Peyer's patch (tissue), 4 donors: ENCODE data around the gene TMEM150B.

Source experiments
- CTCF ChIP-seq, 6 experiments: fragments of 450-650 bp in 4 of 6; fragments of 200-600 bp in 2 of 6; sonication (generic) in 1 of 6; IDR thresholded peaks; one replicate each; pipeline ENCODE4 v1.5.1; 2017 to 2019; ENCODE audit warnings: antibody characterized with exemption in 6 of 6, mild to moderate bottlenecking in 3 of 6, moderate library complexity in 1 of 6
- POLR2A ChIP-seq, 2 donors: fragments of 450-650 bp; IDR thresholded peaks; one replicate each; pipeline ENCODE4 v1.5.1; 2017; ENCODE audit warnings: antibody characterized with exemption in 2 of 2, mild to moderate bottlenecking in 2 of 2, moderate library complexity in 2 of 2

DNA sequence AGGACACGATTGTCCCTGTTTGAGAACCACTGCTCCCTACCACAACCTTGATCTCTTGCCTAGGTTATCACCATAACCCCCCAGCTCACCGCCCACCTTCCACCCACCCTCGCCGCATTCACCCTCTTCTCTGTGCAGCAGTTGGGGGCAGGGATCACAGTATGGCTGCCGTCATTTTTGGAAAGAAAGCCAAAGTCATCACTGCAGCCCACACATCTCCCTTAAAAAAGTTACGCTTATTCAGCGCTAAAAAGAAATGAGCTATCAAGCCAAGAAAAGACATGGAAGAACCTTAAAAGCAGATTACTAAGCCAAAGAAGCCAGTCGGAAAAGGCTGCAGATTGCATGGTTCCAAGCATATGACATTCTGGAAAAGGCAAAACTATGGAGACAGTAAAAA lies 55.8 kb downstream of the TMEM150B start:
- no peak for TF ChIP-seq CTCF (IDR thresholded peaks at IDR 0.05)
- no peak for TF ChIP-seq POLR2A (IDR thresholded peaks at IDR 0.05)
